ENCODE results near the gene LRCH1. TPM values are rescaled to one million over a fixed set of nuclear protein-coding genes. Genes with fewer than 3 reads are reported as not detected.
A peak's percentile ranks its signal among the peaks of the same experiment; 100 is the strongest.
"Not testable (repeated sequence)": the region's sequence is repeated elsewhere in the genome, so short reads cannot be mapped to it uniquely, and the experiment has no call there.

The LRCH1 gene
- total RNA-seq = 21.4 TPM

DNA sequence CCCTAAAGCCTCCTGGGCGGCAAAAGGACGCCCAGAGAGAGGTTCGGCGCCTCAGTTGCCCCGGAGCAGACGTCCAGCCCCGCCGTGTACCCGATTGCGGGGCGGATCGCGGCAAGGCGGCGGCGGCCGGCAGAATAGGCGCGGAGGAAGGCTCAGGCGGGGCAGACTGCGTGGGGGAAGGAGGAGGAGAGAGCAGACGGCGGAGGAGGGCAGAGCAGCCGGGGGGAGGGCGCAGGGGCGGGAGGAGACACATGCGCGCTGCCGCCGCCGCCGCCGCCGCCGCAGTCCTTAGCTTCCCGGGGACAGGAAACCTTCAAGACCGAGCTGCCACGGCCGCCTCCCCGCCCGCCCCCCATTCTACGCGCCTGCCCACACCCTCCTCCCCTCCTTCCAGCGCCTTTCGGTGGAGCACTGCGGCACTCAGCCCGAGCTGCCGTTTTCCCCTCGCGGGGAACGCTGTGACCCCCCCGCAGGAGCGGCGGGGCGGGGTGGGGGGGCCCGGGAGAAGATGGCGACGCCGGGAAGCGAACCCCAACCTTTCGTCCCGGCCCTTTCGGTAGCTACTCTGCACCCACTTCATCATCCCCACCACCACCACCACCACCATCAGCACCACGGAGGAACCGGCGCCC is at the start of gene LRCH1:
Gene LRCH1 (plus strand): TSS at position 282 of the 632 bp plus-strand sequence. CDS start 227 bp downstream, at position 509.
- DNase-seq = peak; percentile 63

- DNase-seq = no peak
Observed at GRCh38 chr13:46504036-46504435, 48.9 kb upstream of the LRCH1 start.

DNA sequence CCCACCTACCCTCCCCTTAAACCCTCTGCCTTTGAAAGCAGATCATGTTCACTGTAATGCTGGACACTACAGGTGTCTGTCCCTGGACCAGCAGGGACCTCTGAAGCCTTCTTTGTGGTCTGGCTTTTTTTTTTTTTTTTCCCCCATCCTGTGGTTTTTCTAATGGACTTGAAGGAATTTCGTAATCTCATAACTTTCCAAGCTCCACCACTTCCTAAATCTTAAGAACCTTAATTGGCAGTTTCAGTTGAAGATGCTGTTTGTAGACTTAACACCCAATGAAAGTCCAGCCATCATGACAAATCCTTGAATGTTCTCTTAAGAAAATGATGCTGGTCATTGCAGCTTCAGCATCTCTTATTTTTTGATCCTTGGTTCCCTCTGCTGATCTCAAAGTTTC is 45.0 kb upstream of the LRCH1 start:
- DNase-seq = no peak

DNA sequence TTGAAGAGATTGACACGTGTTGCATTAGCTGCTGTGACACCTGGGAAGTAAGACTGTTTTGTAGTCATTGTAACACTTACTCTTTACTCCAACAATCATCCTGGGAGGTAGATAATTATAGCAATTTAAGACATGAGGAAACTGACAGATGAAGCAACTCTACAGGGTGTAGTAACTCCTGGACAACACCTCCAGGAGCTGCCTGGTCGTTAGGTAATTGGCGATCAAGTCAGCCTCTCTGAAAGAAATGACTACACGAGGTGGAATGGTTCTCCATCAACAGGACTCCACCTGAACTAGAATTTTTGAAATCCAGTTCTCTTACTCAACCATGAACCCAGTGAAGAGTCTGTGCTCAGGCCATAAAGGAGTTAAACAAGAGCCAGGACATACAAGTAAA is 43.0 kb upstream of the LRCH1 start:
- DNase-seq = no peak

- DNase-seq = no peak
Observed at GRCh38 chr13:46515803-46516202, 37.2 kb upstream of the LRCH1 start.

GRCh38 chr13:46516599-46517338 is 36.2 kb upstream of the LRCH1 start:
- DNase-seq = no peak

GRCh38 chr13:46517748-46518147 is 35.2 kb upstream of the LRCH1 start:
- not testable (repeated sequence) for DNase-seq

- no peak for DNase-seq
Observed at GRCh38 chr13:46519182-46519581, 33.8 kb upstream of the LRCH1 start.

- DNase-seq = no peak
Observed at GRCh38 chr13:46520166-46520565, 32.8 kb upstream of the LRCH1 start.

GRCh38 chr13:46521486-46521885 is 31.5 kb upstream of the LRCH1 start:
- DNase-seq = no peak

GRCh38 chr13:46521921-46522747 is 30.8 kb upstream of the LRCH1 start:
- no peak for DNase-seq

DNA sequence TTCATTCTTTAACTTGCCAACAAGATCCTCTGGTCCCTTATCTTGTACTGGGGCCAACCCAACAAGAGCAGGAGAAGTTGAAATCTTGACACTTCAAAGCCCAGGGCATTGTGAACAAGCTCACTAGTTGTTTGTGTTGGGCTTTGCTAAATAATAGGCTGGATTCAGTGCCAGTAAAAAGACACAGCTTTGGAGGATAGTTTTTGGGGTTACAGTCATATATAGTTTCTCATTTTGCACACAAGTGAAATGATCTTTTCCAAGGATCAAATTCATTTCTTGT is 30.3 kb upstream of the LRCH1 start:
- DNase-seq = no peak

GRCh38 chr13:46523972-46524752 is 28.8 kb upstream of the LRCH1 start:
- DNase-seq = no peak

DNA sequence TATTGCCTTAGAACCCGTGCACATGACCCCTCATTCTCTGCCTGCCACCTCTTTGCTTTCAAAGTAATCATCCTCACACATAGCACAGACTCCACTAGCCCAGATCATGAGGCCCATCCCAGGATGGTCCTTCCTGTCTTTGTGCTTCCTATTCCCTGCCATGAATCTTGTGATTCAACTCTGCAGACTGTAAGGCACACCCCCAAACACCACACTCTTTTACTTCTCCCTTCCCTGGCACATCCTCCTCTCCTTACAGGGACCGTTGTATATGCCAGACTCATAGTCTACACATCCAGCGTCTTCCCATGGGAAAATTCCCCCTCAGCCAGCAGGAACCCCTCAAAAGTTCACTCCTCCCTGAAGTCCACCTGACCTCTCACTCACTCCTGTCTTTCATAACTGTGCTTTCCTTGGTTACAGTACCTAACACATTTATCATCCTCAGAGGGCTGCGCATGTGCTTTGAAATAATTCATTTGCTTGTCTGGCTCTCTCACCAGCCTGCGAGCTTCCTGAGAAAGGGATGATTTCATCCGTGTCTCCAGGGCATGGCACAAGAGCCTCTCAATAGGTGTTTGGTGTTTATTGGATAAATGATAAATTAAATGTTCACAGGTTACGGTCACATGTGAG is 26.8 kb upstream of the LRCH1 start:
- DNase-seq = no peak

GRCh38 chr13:46526740-46527139 is 26.2 kb upstream of the LRCH1 start:
- DNase-seq = no peak

DNA sequence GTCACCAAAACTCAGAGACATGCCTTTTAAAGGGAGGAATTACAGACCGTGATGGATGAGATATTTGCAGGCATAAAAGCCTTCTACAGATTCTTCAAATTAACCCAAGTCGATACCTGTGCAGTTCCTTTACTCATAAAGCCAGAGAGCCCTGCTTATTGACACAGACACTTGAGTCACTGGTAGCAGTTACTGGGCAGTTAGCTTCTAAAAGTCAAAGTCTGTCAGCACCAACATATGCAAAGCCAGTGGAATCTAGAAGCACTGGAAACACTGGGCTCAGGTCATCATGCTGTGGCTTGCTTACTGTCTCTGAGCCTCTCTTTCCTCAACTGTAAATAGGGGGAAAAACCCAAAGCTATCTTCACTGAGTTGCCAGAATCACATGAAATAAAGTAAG is 25.7 kb upstream of the LRCH1 start:
- no peak for DNase-seq

GRCh38 chr13:46529216-46529919 is 23.6 kb upstream of the LRCH1 start:
- no peak for DNase-seq

- no peak for DNase-seq
Observed at GRCh38 chr13:46530084-46530935, 22.7 kb upstream of the LRCH1 start.

DNA sequence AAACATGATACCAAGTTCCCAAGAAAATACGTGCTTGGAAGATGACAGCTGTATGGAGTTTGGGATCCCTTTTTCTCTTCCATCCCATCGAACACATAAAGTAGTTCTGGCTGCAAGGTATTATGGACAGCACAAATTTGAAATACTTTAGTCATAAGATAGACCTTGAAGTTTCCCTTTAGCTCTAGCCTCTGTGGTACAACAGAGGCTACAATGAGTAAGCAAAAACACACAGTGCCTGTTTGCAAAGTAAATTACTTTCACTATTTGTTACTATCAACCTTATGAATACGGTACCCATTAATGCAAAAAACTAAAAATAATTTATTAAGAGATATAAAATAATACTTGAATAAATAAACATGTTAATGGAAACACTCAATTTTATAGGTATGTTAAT is 21.0 kb upstream of the LRCH1 start:
- DNase-seq = no peak

DNA sequence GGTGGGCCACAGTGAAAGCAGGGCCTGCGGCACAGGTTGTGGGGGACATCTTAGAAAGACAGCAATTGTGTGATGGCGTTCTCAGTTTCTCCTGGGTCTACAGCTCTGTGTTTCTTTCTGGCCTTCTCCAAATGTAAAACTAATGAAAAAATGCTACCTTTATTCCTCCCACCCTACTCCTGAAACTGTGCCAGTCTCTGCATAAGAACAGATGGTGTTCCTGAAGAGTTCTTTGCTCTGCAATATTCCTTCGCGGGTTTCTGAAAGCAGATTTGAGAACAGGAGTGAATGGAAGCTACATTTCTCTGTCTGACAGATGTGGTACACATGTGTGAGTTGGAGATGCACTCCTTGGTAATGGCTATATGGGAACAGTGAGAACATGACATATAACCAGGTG is 18.0 kb upstream of the LRCH1 start:
- no peak for DNase-seq

- DNase-seq = no peak
Observed at GRCh38 chr13:46535825-46536224, 17.1 kb upstream of the LRCH1 start.

Data from occipital lobe (tissue), 2 donors.